ENCODE results near the gene SSTR5. TPM values are rescaled to one million over a fixed set of nuclear protein-coding genes. Genes with fewer than 3 reads are reported as not detected.

Gene SSTR5
- total and polyA plus RNA-seq, 2 of the 4 experiments (the other 2 are of a cell fraction) = not detected

DNA sequence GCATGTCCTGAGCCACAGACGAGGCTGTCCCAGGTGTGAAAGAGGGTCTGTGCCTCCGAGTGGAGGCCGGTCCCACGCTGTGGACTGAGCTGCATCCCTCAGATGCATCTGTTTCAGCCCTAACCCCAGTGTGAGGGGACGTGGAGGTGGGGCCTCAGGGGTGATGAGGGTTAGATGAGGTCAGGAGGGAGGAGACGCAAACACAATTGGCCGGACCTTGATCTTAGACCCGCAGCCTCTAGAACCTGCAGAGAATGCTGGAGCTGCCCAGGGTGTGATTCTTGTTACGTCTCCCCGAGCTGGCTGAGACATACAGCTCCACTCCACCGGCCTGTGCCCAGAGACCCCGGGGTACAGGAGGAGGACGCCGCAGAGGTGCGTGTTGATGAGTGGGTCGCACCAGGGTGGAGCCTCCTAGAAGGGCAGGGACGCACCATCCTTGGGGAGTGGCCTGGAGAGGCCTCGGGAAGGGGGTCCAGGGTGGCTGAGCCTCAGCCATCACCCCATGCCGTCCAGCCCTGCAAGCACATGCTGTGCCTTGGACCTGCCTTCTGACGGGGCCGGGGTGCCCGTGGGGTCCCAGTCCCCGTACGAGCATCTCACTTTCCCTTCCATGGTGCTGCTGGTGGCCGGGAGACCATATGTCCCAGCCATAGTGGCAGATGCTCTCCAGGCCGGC lies 40.1 kb downstream of the SSTR5 start:
- no peaks in the 10 kb centered on the region for H3K9me1 ChIP-seq (ENCODE audit: insufficient read depth, low read length)
- no peak overlapping the region for H2AK5ac ChIP-seq (ENCODE audit: low read depth, low read length)
- H3K9ac ChIP-seq (ENCODE audit: low read depth, low read length) = no peak overlapping the region
- ChIA-PET CTCF (no interaction called here), POLR2A (ENCODE audit: unreplicated experiment) (no interaction called here)
- H4K20me1 ChIP-seq (ENCODE audit: insufficient read depth, low read length) = no peaks in the 10 kb centered on the region
- no peak overlapping the region for H3K14ac ChIP-seq (replicated peaks; ENCODE audit: low read depth, low read length)
- in situ Hi-C loops (cut with MboI; ENCODE audit: low sequenced_read_pairs) (loop anchor here (5.0 kb wide), 1 partner anchor 85 kb away; no protein-coding TSS in a partner anchor), dilution Hi-C loops (cut with HindIII; ENCODE audit: low sequenced_read_pairs, unreplicated experiment) (no loop called here), intact Hi-C loops (cut with micrococcal nuclease) (no loop called here)
- no peak overlapping the region for H3K4me3 ChIP-seq (ENCODE audit: insufficient read depth, low read depth, low read length)
- H2AK9ac ChIP-seq (replicated peaks; ENCODE audit: low read depth, low read length, poor library complexity) = no peak overlapping the region
- no peak overlapping the region for H4K8ac ChIP-seq (ENCODE audit: low read depth in 2 of 2, low read length in 2 of 2)
- no peak for ATAC-seq (ENCODE audit: low read depth)
- no peaks in the 10 kb centered on the region for H3K79me1 ChIP-seq (ENCODE audit: low read depth in 1 of 2, low read length in 2 of 2)
- H3K36me3 ChIP-seq (ENCODE audit: control insufficient read depth, insufficient read depth, low read length) = no peaks in the 10 kb centered on the region
- H3K18ac ChIP-seq (ENCODE audit: low read depth, low read length) = no peak overlapping the region
- no peaks in the 10 kb centered on the region for H3K9me3 ChIP-seq (ENCODE audit: control insufficient read depth, insufficient read depth, low read length)
- H2BK20ac ChIP-seq (ENCODE audit: low read depth, low read length) = no peak overlapping the region
- H4K5ac ChIP-seq (ENCODE audit: low read depth, low read length) = no peak overlapping the region
- BruUV-seq (replicated peaks) = no TSS peak
- H3K27me3 ChIP-seq (ENCODE audit: control insufficient read depth, insufficient read depth, low read length) = peaks cover 58% of the 10 kb centered on the region
- no peaks in the 10 kb centered on the region for H3K4me1 ChIP-seq (ENCODE audit: control insufficient read depth, insufficient read depth, low read length)
- no peak overlapping the region for H3K56ac ChIP-seq (ENCODE audit: extremely low read depth, insufficient read depth, low read length)
- no peak overlapping the region for H2BK5ac ChIP-seq (ENCODE audit: low read depth, low read length, poor library complexity, severe bottlenecking)
- no peak overlapping the region for H3K4ac ChIP-seq (ENCODE audit: low read depth, low read length)
- H2BK15ac ChIP-seq (ENCODE audit: low read depth, low read length) = no peak overlapping the region
- no peak overlapping the region for H3K4me2 ChIP-seq (ENCODE audit: low read depth, low read length)
- 63% methylated on average over 12 of the region's 26 CpGs; no CpG with 5 or more reads in 1 of the 2 experiments for WGBS, 2 experiments (ENCODE audit: extremely low coverage in 2 of 2, insufficient read length in 1 of 2)
- H2BK120ac ChIP-seq (ENCODE audit: low read depth, low read length) = no peak overlapping the region
- TF ChIP-seq, protein P1, sequence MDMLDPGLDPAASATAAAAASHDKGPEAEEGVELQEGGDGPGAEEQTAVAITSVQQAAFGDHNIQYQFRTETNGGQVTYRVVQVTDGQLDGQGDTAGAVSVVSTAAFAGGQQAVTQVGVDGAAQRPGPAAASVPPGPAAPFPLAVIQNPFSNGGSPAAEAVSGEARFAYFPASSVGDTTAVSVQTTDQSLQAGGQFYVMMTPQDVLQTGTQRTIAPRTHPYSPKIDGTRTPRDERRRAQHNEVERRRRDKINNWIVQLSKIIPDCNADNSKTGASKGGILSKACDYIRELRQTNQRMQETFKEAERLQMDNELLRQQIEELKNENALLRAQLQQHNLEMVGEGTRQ (IDR thresholded peaks at IDR 0.05; ENCODE audit: low read depth, low read length) = no peak
- TF ChIP-seq RFX5 (IDR thresholded peaks at IDR 0.05; ENCODE audit: low read depth, low read length) (no peak), SMC3 (IDR thresholded peaks at IDR 0.05; ENCODE audit: low read depth, low read length) (no peak), FOS (IDR thresholded peaks at IDR 0.05; ENCODE audit: low read depth, low read length) (no peak), MAZ (IDR thresholded peaks at IDR 0.05; ENCODE audit: borderline replicate concordance, low read depth, low read length) (no peak), NFE2L2 (IDR thresholded peaks at IDR 0.05; ENCODE audit: low read depth, low read length) (no peak)
- no peak overlapping the region for H4K91ac ChIP-seq (ENCODE audit: insufficient read depth, low read depth, low read length)
- DNase-seq = no peak
- H2AFZ ChIP-seq (replicated peaks; ENCODE audit: low read length, poor library complexity) = no peak overlapping the region
- H3K27ac ChIP-seq (ENCODE audit: insufficient read depth, low read length) = no peak overlapping the region
- no peak overlapping the region for H3K23ac ChIP-seq (ENCODE audit: low read depth, low read length)

Measured in IMR-90 (cell line).